Hepatocyte (in vitro differentiated cells): ENCODE measurements around the gene ALG9.

Experiments used
- EZH2 ChIP-seq: fragments of 200-600 bp; sonication (generic); IDR thresholded peaks from 2 replicates; pipeline ENCODE4 v1.6.1; 2016; ENCODE audit warnings: antibody characterized with exemption, mild to moderate bottlenecking, borderline replicate concordance
- EZH2phosphoT487 ChIP-seq: fragments of 200-600 bp; sonication (generic); IDR thresholded peaks from one replicate; pipeline ENCODE4 v1.6.1; 2018; ENCODE audit warnings: antibody characterized with exemption, mild to moderate bottlenecking, low read depth, moderate library complexity; ENCODE audit not compliant: unreplicated experiment, severe bottlenecking
- TF ChIP-seq, protein P1 (sequence below): fragments of 200-600 bp; sonication (generic); IDR thresholded peaks from 2 replicates; pipeline ENCODE4 v1.5.1; 2016; ENCODE audit warnings: antibody characterized with exemption, mild to moderate bottlenecking; ENCODE audit not compliant: poor library complexity

DNA sequence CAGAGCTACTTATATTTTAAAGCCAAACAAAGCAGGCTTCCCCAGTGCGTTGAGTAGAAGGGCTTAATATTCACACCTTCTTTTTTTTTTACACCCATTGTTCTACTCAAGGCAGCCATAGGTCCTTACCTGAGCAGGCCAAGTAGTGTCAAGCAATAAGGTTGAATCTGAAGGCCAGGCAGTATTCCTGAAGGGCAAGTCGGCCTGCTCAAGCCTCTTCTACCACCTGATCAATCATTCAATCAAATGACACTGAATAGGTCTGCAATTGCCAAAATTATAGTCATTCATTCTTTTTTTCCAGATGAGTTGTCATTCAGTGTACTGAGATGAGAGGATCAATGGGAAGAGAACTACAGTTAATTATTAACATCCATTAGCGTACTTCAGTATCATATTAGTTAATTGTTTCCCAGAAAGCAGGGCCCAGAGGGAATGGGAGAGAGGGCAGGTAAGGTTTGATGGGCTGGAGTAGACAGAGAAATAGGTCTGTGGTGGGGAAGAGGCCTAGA lies 93.3 kb downstream of the ALG9 start:
- TF ChIP-seq, protein P1, sequence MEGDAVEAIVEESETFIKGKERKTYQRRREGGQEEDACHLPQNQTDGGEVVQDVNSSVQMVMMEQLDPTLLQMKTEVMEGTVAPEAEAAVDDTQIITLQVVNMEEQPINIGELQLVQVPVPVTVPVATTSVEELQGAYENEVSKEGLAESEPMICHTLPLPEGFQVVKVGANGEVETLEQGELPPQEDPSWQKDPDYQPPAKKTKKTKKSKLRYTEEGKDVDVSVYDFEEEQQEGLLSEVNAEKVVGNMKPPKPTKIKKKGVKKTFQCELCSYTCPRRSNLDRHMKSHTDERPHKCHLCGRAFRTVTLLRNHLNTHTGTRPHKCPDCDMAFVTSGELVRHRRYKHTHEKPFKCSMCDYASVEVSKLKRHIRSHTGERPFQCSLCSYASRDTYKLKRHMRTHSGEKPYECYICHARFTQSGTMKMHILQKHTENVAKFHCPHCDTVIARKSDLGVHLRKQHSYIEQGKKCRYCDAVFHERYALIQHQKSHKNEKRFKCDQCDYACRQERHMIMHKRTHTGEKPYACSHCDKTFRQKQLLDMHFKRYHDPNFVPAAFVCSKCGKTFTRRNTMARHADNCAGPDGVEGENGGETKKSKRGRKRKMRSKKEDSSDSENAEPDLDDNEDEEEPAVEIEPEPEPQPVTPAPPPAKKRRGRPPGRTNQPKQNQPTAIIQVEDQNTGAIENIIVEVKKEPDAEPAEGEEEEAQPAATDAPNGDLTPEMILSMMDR, result no peak
- no peak for TF ChIP-seq EZH2phosphoT487
- TF ChIP-seq EZH2, result no peak
